ENCODE results near the gene ARHGAP22. TPM values are rescaled to one million over a fixed set of nuclear protein-coding genes. Genes with fewer than 3 reads are reported as not detected.

The ARHGAP22 gene
- polyA plus RNA-seq, 1 donor from 2014 or later: 0.15 TPM

- H3K9me3 ChIP-seq (ENCODE audit: low read length): no peaks in the 10 kb centered on the region
- no peaks in the 10 kb centered on the region for H3K27me3 ChIP-seq (ENCODE audit: insufficient read depth, low read depth, low read length)
- TF ChIP-seq CTCF (IDR thresholded peaks at IDR 0.05; ENCODE audit: poor library complexity, severe bottlenecking): no peak
- TF ChIP-seq SMC3 (conservative IDR thresholded peaks at IDR 0.05; ENCODE audit: poor library complexity): no peak
- TF ChIP-seq EZH2 (IDR thresholded peaks at IDR 0.05; ENCODE audit: borderline replicate concordance, insufficient read depth, low read length, poor library complexity, severe bottlenecking): no peak
- TF ChIP-seq REST (IDR thresholded peaks at IDR 0.05; ENCODE audit: borderline replicate concordance): no peak
- TF ChIP-seq TAF1 (IDR thresholded peaks at IDR 0.05; ENCODE audit: low read depth): no peak
- TF ChIP-seq MXI1 (conservative IDR thresholded peaks at IDR 0.05; ENCODE audit: poor library complexity, severe bottlenecking): no peak
- no peak for TF ChIP-seq EP300 (conservative IDR thresholded peaks at IDR 0.05; ENCODE audit: poor library complexity, severe bottlenecking)
- TF ChIP-seq POLR2AphosphoS5 (IDR thresholded peaks at IDR 0.05): no peak
- no peak for TF ChIP-seq RAD21 (conservative IDR thresholded peaks at IDR 0.05)
- H3K9me2 ChIP-seq (ENCODE audit: insufficient read depth, low read length): no peaks in the 10 kb centered on the region
- no peak overlapping the region for H3K27ac ChIP-seq (ENCODE audit: low read length)
- H3K79me2 ChIP-seq (replicated peaks; ENCODE audit: insufficient read depth, low read length): no peaks in the 10 kb centered on the region
- no peaks in the 10 kb centered on the region for H3F3A ChIP-seq (ENCODE audit: insufficient read depth, low read length, poor library complexity, severe bottlenecking)
- no peaks in the 10 kb centered on the region for H3K36me3 ChIP-seq (ENCODE audit: insufficient read depth, low read length)
- no peaks in the 10 kb centered on the region for H4K20me1 ChIP-seq (ENCODE audit: insufficient read depth)
- H3K4me3 ChIP-seq (ENCODE audit: low read length): no peak overlapping the region
- H3K4me2 ChIP-seq (ENCODE audit: low read length): no peak overlapping the region
- no peak overlapping the region for H3K9ac ChIP-seq (ENCODE audit: low read length)
- no peak overlapping the region for H2AFZ ChIP-seq (ENCODE audit: low read depth, low read length)
These were observed 90.6 kb downstream of the ARHGAP22 start for GRCh38 chr10:48514255-48514654.

GRCh38 chr10:48512861-48513260 is 92.0 kb downstream of the ARHGAP22 start:
- Histone ChIP-seq H2AFZ (ENCODE audit: low read depth, low read length) (no peak overlapping the region), H3K36me3 (ENCODE audit: insufficient read depth, low read length) (no peaks in the 10 kb centered on the region), H4K20me1 (ENCODE audit: insufficient read depth) (no peaks in the 10 kb centered on the region), H3K27me3 (ENCODE audit: insufficient read depth, low read depth, low read length) (no peaks in the 10 kb centered on the region), H3F3A (ENCODE audit: insufficient read depth, low read length, poor library complexity, severe bottlenecking) (no peaks in the 10 kb centered on the region), H3K9me2 (ENCODE audit: insufficient read depth, low read length) (no peaks in the 10 kb centered on the region), H3K79me2 (replicated peaks; ENCODE audit: insufficient read depth, low read length) (no peaks in the 10 kb centered on the region), H3K4me2 (ENCODE audit: low read length) (no peak overlapping the region), H3K4me3 (ENCODE audit: low read length) (no peak overlapping the region), H3K9me3 (ENCODE audit: low read length) (no peaks in the 10 kb centered on the region), H3K27ac (ENCODE audit: low read length) (no peak overlapping the region), H3K9ac (ENCODE audit: low read length) (no peak overlapping the region)
- TF ChIP-seq POLR2AphosphoS5 (IDR thresholded peaks at IDR 0.05): no peak

GRCh38 chr10:48511875-48512231 is 93.0 kb downstream of the ARHGAP22 start:
- Histone ChIP-seq H3K4me3 (ENCODE audit: low read length) (no peak overlapping the region), H3F3A (ENCODE audit: insufficient read depth, low read length, poor library complexity, severe bottlenecking) (no peaks in the 10 kb centered on the region), H3K9me2 (ENCODE audit: insufficient read depth, low read length) (no peaks in the 10 kb centered on the region), H2AFZ (ENCODE audit: low read depth, low read length) (no peak overlapping the region), H3K9ac (ENCODE audit: low read length) (no peak overlapping the region), H3K9me3 (ENCODE audit: low read length) (no peaks in the 10 kb centered on the region), H3K79me2 (replicated peaks; ENCODE audit: insufficient read depth, low read length) (no peaks in the 10 kb centered on the region), H3K27ac (ENCODE audit: low read length) (no peak overlapping the region), H3K27me3 (ENCODE audit: insufficient read depth, low read depth, low read length) (no peaks in the 10 kb centered on the region), H4K20me1 (ENCODE audit: insufficient read depth) (no peaks in the 10 kb centered on the region), H3K36me3 (ENCODE audit: insufficient read depth, low read length) (no peaks in the 10 kb centered on the region), H3K4me2 (ENCODE audit: low read length) (no peak overlapping the region)
- TF ChIP-seq CTCF (IDR thresholded peaks at IDR 0.05; ENCODE audit: poor library complexity, severe bottlenecking) (no peak), TAF1 (IDR thresholded peaks at IDR 0.05; ENCODE audit: low read depth) (no peak), RAD21 (conservative IDR thresholded peaks at IDR 0.05) (no peak), EZH2 (IDR thresholded peaks at IDR 0.05; ENCODE audit: borderline replicate concordance, insufficient read depth, low read length, poor library complexity, severe bottlenecking) (no peak), REST (IDR thresholded peaks at IDR 0.05; ENCODE audit: borderline replicate concordance) (no peak), POLR2AphosphoS5 (IDR thresholded peaks at IDR 0.05) (no peak), SMC3 (conservative IDR thresholded peaks at IDR 0.05; ENCODE audit: poor library complexity) (no peak), EP300 (conservative IDR thresholded peaks at IDR 0.05; ENCODE audit: poor library complexity, severe bottlenecking) (no peak), MXI1 (conservative IDR thresholded peaks at IDR 0.05; ENCODE audit: poor library complexity, severe bottlenecking) (no peak)

Data from neural cell (in vitro differentiated cells).